Cardiac fibroblast (primary cell): ENCODE data around the gene ACVR2A.

ENCODE experiments used
- DNase-seq, 2 donors: peaks; one replicate each; pipeline versions ENCODE4 v3.0.0 to v3.0.0-alpha.2; 2010; ENCODE audit warnings: low read depth in 2 of 2
- H3K4me3 ChIP-seq, 2 donors: replicated peaks in 1 of 2; 1 replicate in 1 of 2; 2 replicates in 1 of 2; pipeline ENCODE4 v1.5.1; 2011; ENCODE audit warnings: low read depth in 2 of 2, low read length in 2 of 2, mild to moderate bottlenecking in 2 of 2, moderate library complexity in 1 of 2
- TF ChIP-seq, protein P1 (sequence below): IDR thresholded peaks from one replicate; pipeline ENCODE4 v1.5.1; 2011; ENCODE audit warnings: low read depth, mild to moderate bottlenecking, low read length, inconsistent platforms

The ACVR2A gene

DNA sequence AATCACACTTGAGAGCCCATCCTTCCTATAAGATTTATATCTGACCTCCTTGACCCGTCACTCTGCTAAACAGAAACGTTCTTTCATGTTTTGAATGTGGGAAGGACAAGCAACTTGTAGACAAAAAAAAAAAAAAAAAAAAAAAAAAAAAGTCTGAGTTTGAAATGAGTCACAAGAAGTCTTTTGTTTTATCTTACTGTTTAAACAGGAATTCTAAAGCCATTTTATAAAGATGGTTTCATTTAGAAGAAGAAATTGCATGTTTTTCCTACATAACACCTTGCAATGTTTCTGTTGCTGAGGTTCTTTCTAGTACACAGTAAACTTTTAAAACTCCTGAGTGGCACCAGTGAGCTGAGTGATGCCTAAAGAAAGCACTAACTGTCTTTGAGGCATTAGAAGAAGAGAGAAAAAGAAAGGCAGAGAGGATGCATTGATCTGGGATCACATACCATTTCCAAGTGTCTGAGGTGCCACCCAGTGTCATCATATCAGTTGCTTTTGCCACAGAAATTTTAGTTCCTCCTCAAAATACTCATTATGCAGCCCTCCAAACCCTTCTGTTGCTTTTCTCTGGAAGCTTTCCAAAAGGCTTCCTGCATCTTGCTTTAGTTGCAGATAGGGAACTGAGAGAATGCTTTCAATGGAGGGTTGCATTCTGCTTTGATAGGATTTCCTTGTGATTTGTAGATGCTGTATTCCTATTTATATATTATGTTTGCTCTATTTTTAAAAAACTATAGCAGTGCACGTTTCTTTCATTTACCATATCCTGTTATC, 69.1 kb downstream of the ACVR2A start:
- peak; percentile 25 to 55 for DNase-seq
- H3K4me3 ChIP-seq, result no peak overlapping the region
- TF ChIP-seq, protein P1, sequence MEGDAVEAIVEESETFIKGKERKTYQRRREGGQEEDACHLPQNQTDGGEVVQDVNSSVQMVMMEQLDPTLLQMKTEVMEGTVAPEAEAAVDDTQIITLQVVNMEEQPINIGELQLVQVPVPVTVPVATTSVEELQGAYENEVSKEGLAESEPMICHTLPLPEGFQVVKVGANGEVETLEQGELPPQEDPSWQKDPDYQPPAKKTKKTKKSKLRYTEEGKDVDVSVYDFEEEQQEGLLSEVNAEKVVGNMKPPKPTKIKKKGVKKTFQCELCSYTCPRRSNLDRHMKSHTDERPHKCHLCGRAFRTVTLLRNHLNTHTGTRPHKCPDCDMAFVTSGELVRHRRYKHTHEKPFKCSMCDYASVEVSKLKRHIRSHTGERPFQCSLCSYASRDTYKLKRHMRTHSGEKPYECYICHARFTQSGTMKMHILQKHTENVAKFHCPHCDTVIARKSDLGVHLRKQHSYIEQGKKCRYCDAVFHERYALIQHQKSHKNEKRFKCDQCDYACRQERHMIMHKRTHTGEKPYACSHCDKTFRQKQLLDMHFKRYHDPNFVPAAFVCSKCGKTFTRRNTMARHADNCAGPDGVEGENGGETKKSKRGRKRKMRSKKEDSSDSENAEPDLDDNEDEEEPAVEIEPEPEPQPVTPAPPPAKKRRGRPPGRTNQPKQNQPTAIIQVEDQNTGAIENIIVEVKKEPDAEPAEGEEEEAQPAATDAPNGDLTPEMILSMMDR, result no peak

DNA sequence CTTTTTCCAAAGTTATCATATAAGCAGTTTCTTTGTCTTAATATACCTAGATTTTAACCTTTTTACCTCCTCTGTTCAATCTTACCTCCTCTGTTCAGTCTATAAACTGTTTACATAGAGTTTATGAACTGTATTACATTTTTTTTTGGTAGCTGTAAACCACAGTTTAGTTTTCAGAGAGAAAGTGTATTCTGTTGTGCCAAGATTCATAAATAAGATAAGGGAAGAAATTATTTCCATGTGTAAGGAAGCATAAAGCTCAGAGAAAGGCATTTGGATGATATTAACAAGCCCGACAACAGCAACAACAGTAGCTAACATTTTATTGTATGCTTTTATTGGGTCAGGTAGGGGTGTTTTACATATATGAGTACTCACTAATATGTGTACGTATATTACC, 71.2 kb downstream of the ACVR2A start:
- H3K4me3 ChIP-seq, result no peak overlapping the region
- no peak for DNase-seq
- TF ChIP-seq, protein P1, result no peak

DNA sequence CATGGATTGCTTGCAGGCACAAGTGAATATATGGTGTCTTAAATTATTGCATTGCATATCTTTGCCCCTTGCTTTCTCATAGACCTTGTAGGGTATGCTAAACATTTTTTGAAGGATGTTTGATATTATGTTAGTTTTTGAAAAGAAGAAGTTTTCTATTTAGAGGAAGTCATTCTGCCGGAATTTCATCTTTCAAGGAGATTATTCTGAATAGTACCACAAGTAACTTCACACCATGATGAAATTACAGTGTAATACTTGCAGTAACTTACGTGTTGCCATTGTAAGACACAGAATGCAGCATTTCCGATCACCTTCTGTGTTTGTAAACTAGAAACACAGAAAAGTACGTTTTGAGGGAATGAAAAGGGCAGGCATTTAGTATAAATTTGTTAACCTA, 71.9 kb downstream of the ACVR2A start:
- no peak overlapping the region for H3K4me3 ChIP-seq
- TF ChIP-seq, protein P1, result no peak
- no peak for DNase-seq

DNA sequence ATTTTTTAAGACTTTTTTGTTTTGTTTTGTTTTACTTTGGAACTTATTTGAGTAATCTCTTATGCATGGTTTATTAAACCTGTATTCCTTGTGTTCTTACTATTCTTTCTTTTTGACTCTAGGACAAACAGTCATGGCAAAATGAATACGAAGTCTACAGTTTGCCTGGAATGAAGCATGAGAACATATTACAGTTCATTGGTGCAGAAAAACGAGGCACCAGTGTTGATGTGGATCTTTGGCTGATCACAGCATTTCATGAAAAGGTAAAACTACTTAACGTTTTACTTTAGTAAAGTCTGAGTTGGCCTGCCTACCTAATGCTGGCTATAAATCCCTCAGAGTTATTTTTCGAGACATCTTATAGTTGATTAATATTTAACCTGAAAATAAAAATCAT, 72.3 kb downstream of the ACVR2A start:
- TF ChIP-seq, protein P1, result no peak
- no peak for DNase-seq
- H3K4me3 ChIP-seq, result no peak overlapping the region

DNA sequence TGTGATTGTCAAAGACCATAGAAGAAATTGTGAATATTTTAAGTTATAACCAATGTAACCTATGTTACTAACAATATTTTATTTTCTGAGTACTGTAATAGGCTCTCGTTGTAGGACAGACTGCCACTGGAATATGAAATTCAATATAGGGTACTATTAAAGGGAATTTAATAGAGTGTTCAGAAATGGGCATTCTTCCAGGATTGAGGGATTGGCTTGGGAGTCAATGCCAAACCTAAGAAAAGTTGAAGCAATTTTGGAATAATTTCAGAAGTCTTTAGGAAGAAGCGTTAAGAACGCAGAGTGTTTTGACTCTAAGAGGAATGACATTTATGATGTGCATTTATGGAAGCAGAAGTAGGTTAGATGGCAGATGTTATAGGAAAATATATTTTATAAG, 79.0 kb downstream of the ACVR2A start:
- H3K4me3 ChIP-seq, result no peak overlapping the region
- TF ChIP-seq, protein P1, result no peak
- peak in 1 of 2 donors; percentile 37 for DNase-seq

DNA sequence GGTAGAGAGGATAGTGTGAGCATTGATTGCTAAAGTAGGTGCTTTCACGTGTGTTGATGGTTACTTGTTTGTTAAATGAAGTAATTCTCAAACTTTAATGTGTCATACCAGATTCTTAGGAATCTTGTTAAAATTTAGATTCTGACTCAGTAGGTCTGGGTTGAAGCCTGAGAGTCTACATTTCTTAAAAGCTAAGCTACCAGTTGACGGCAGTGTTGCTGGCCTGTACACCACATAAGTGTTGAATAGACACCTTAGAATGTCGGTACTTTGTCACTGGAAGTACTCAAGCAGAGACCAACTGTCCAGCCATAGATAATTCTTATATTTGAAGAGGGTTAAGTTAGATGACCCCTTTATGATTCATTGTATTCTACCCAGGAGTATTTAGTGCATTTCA, 79.8 kb downstream of the ACVR2A start:
- TF ChIP-seq, protein P1, result no peak
- DNase-seq, result no peak
- no peak overlapping the region for H3K4me3 ChIP-seq

DNA sequence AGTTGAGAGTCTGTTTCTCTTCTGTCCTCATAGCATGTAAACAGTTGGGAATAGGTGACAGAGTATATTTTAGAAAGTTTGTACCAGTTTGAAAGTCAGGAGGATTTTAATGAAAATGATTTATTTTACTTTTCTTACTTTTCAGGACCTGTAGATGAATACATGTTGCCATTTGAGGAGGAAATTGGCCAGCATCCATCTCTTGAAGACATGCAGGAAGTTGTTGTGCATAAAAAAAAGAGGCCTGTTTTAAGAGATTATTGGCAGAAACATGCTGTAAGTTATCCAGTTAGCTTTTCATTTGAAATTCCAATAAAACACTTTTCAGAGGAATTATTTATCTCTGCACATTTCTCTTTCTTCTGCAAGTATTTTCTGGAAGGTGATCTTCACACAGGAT, 81.1 kb downstream of the ACVR2A start:
- TF ChIP-seq, protein P1, result no peak
- peak; percentile 42 to 80 for DNase-seq
- no peak overlapping the region for H3K4me3 ChIP-seq
